Measurements from ENCODE around the gene ALG11. TPM values are rescaled to one million over a fixed set of nuclear protein-coding genes. Genes with fewer than 3 reads are reported as not detected.
"Not testable (repeated sequence)": the region's sequence is repeated elsewhere in the genome, so short reads cannot be mapped to it uniquely, and the experiment has no call there.

The ALG11 gene
- total and polyA plus RNA-seq, 4 donors, result 5.4 to 34.5 (median 11.9) TPM

DNA sequence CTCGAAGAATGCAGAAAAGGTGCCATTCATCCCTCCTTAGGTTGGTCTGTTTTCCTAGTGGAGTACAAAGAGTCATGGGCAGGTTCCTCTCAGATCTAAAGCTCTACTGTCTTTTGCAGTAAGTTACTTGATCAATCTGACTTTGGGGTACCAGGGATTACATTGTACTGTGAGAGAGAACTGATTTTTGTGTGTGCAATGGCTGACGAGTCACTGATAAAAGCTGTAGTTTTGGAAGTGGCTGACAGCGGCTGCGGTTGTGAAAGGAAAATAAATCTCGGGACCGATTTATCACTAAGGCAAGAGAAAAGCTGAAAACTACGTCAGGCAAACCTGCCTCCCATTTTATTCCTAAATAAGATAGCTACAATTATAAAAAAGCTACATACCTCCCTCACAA, 39.2 kb downstream of the ALG11 start:
- H3K36me3 ChIP-seq (ENCODE audit: control insufficient read depth in 4 of 4, insufficient read depth in 3 of 4, low read depth in 1 of 4, low read length in 3 of 4), result no peaks in the 10 kb centered on the region
- no peaks in the 10 kb centered on the region for H3K4me1 ChIP-seq (ENCODE audit: control insufficient read depth in 4 of 4, insufficient read depth in 4 of 4, low read length in 3 of 4)
- WGBS, result 79% methylated on average over 7 of the region's 7 CpGs
- TF ChIP-seq, protein P1, sequence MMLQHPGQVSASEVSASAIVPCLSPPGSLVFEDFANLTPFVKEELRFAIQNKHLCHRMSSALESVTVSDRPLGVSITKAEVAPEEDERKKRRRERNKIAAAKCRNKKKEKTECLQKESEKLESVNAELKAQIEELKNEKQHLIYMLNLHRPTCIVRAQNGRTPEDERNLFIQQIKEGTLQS (IDR thresholded peaks at IDR 0.05), result no peak
- TF ChIP-seq, protein P2, sequence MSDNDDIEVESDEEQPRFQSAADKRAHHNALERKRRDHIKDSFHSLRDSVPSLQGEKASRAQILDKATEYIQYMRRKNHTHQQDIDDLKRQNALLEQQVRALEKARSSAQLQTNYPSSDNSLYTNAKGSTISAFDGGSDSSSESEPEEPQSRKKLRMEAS (IDR thresholded peaks at IDR 0.05), result no peak
- TF ChIP-seq NR2F2 (IDR thresholded peaks at IDR 0.05) (no peak), GABPA (IDR thresholded peaks at IDR 0.05 in 1 of 2, conservative IDR thresholded peaks at IDR 0.05 in 1 of 2) (no peak), JUND (IDR thresholded peaks at IDR 0.05) (no peak)
- TF ChIP-seq, protein P3, sequence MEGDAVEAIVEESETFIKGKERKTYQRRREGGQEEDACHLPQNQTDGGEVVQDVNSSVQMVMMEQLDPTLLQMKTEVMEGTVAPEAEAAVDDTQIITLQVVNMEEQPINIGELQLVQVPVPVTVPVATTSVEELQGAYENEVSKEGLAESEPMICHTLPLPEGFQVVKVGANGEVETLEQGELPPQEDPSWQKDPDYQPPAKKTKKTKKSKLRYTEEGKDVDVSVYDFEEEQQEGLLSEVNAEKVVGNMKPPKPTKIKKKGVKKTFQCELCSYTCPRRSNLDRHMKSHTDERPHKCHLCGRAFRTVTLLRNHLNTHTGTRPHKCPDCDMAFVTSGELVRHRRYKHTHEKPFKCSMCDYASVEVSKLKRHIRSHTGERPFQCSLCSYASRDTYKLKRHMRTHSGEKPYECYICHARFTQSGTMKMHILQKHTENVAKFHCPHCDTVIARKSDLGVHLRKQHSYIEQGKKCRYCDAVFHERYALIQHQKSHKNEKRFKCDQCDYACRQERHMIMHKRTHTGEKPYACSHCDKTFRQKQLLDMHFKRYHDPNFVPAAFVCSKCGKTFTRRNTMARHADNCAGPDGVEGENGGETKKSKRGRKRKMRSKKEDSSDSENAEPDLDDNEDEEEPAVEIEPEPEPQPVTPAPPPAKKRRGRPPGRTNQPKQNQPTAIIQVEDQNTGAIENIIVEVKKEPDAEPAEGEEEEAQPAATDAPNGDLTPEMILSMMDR (IDR thresholded peaks at IDR 0.05; ENCODE audit: low read depth, low read length, missing input control), result no peak
- no peak overlapping the region for H3K4me3 ChIP-seq (ENCODE audit: low read depth in 1 of 3, low read length in 3 of 3)
- H3K27me3 ChIP-seq (ENCODE audit: control insufficient read depth in 4 of 4, insufficient read depth in 4 of 4, low read length in 3 of 4), result no peaks in the 10 kb centered on the region
- no peak overlapping the region for H3K27ac ChIP-seq (ENCODE audit: low read depth in 1 of 2, low read length in 2 of 2)
- H3K9ac ChIP-seq (ENCODE audit: low read depth in 1 of 2, low read length in 2 of 2), result no peak overlapping the region
- DNase-seq (ENCODE audit: low spot score), result no peak
- H3K9me3 ChIP-seq (ENCODE audit: control insufficient read depth in 4 of 4, low read length in 3 of 4), result peaks cover 0 to 2% (median 0%) of the 10 kb centered on the region in 4 donors

DNA sequence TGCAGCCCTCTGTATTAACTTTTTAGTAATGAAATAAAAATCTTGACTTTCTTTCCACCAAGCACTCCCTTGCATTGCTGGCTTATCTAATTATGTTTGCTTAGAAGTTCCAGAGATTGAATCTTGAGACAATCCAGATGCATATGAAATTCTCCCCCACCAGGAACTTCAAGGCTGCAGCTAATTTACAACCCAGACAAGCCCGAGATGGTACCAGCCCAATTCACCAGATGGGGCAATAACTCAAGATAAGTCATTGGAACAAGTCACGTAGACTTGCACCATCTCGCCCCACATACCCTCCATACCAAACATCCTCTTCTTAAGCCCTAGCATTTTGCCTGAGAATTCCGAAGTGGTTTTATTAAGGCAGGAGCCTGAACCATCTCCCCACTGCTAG, 41.3 kb downstream of the ALG11 start:
- TF ChIP-seq HNF4G (IDR thresholded peaks at IDR 0.05) (no peak), FOXA2 (IDR thresholded peaks at IDR 0.05) (no peak), RXRA (IDR thresholded peaks at IDR 0.05) (no peak), FOXA1 (IDR thresholded peaks at IDR 0.05) (no peak), SP1 (IDR thresholded peaks at IDR 0.05) (no peak), TAF1 (conservative IDR thresholded peaks at IDR 0.05) (no peak), JUND (IDR thresholded peaks at IDR 0.05) (no peak), EGR1 (IDR thresholded peaks at IDR 0.05; ENCODE audit: low read depth in 2 of 2) (no peak)
- TF ChIP-seq, protein P1 (IDR thresholded peaks at IDR 0.05), result no peak
- TF ChIP-seq, protein P2 (IDR thresholded peaks at IDR 0.05), result no peak
- TF ChIP-seq, protein P4, sequence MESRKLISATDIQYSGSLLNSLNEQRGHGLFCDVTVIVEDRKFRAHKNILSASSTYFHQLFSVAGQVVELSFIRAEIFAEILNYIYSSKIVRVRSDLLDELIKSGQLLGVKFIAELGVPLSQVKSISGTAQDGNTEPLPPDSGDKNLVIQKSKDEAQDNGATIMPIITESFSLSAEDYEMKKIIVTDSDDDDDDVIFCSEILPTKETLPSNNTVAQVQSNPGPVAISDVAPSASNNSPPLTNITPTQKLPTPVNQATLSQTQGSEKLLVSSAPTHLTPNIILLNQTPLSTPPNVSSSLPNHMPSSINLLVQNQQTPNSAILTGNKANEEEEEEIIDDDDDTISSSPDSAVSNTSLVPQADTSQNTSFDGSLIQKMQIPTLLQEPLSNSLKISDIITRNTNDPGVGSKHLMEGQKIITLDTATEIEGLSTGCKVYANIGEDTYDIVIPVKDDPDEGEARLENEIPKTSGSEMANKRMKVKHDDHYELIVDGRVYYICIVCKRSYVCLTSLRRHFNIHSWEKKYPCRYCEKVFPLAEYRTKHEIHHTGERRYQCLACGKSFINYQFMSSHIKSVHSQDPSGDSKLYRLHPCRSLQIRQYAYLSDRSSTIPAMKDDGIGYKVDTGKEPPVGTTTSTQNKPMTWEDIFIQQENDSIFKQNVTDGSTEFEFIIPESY (IDR thresholded peaks at IDR 0.05), result no peak
- TF ChIP-seq, protein P3 (IDR thresholded peaks at IDR 0.05; ENCODE audit: low read depth, low read length, missing input control), result no peak
- Histone ChIP-seq H3K27me3 (ENCODE audit: control insufficient read depth in 4 of 4, insufficient read depth in 4 of 4, low read length in 3 of 4) (no peaks in the 10 kb centered on the region), H3K36me3 (ENCODE audit: control insufficient read depth in 4 of 4, insufficient read depth in 3 of 4, low read depth in 1 of 4, low read length in 3 of 4) (no peaks in the 10 kb centered on the region), H3K9ac (ENCODE audit: low read depth in 1 of 2, low read length in 2 of 2) (no peak overlapping the region), H3K4me3 (ENCODE audit: low read depth in 1 of 3, low read length in 3 of 3) (no peak overlapping the region), H3K9me3 (ENCODE audit: control insufficient read depth in 4 of 4, low read length in 3 of 4) (peaks cover 0 to 2% (median 0%) of the 10 kb centered on the region in 4 donors), H3K27ac (ENCODE audit: low read depth in 1 of 2, low read length in 2 of 2) (no peak overlapping the region), H3K4me1 (ENCODE audit: control insufficient read depth in 4 of 4, insufficient read depth in 4 of 4, low read length in 3 of 4) (no peaks in the 10 kb centered on the region)
- no peak for DNase-seq (ENCODE audit: low spot score)
- WGBS, result 84% methylated on average over 4 of the region's 4 CpGs

DNA sequence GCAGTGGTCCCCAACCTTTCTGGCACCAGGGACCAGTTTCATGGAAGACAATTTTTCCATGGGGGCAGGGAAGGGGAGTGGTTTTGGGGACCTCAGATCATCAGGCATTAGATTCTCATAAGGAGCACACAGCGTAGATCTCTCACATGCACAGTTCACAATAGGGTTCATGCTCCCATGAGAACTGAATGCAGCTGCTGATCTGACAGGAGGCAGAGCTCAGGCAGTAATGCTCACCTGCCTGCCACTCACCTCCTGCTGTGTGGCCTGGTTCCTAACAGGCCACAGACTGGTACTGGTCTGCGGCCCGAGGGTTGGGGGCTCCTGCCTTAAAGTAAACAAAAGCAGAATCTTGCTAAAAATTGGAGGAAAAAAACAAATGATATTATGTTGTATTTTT, 48.9 kb downstream of the ALG11 start:
- H3K4me1 ChIP-seq (ENCODE audit: control insufficient read depth in 4 of 4, insufficient read depth in 4 of 4, low read length in 3 of 4); DNase-seq (ENCODE audit: low spot score); H3K4me3 ChIP-seq (ENCODE audit: low read depth in 1 of 3, low read length in 3 of 3); H3K27ac ChIP-seq (ENCODE audit: low read depth in 1 of 2, low read length in 2 of 2); H3K9ac ChIP-seq (ENCODE audit: low read depth in 1 of 2, low read length in 2 of 2); H3K27me3 ChIP-seq (ENCODE audit: control insufficient read depth in 4 of 4, insufficient read depth in 4 of 4, low read length in 3 of 4); H3K36me3 ChIP-seq (ENCODE audit: control insufficient read depth in 4 of 4, insufficient read depth in 3 of 4, low read depth in 1 of 4, low read length in 3 of 4); H3K9me3 ChIP-seq (ENCODE audit: control insufficient read depth in 4 of 4, low read length in 3 of 4): not testable (repeated sequence)
- 93% methylated on average over 3 of the region's 3 CpGs for WGBS

Data from liver (tissue), 9 donors.